Motor neuron (in vitro differentiated cells): Measurements from ENCODE around the gene NOP14. TPM values are rescaled to one million over a fixed set of nuclear protein-coding genes. Genes with fewer than 3 reads are reported as not detected.

ENCODE experiments used
- ATAC-seq, 8 experiments: fragments of 200-7000 bp; cut with Tn5 transposase; replicated peaks in 6 of 8; 2 replicates each; pipeline ENCODE4 v1.8.0; 2021; ENCODE audit warnings: mild to moderate bottlenecking in 8 of 8, moderate library complexity in 8 of 8
- H3K27ac ChIP-seq, 2 donors: fragments of 250-450 bp; sonication (Bioruptor Pico); 2 replicates each; pipeline ENCODE4 v1.9.0; 2021; ENCODE audit warnings: antibody characterized with exemption in 2 of 2, mild to moderate bottlenecking in 2 of 2, moderate library complexity in 1 of 2
- H3K4me1 ChIP-seq, 2 donors: fragments of 250-450 bp; sonication (Bioruptor Pico); replicated peaks in 1 of 2; 2 replicates each; pipeline ENCODE4 v1.6.1; 2021; ENCODE audit warnings: antibody characterized with exemption in 2 of 2, mild to moderate bottlenecking in 2 of 2, moderate library complexity in 1 of 2
- H3K4me3 ChIP-seq, 5 donors: fragments of 250-450 bp; sonication (Bioruptor Pico); 2 replicates each; pipeline ENCODE4 v1.9.0; 2021; ENCODE audit warnings: antibody characterized with exemption in 5 of 5, mild to moderate bottlenecking in 5 of 5, moderate library complexity in 4 of 5
- WGBS, 10 experiments: fragments of 450-650 bp; shearing (Covaris generic); methylation state at CpG; one replicate each; pipeline ENCODE4 v1.0.0; 2022; 5-methylcytosine and 5-hydroxymethylcytosine counted together
- in situ Hi-C, 9 experiments: fragments of 400-800 bp; cut with MboI; loops; one replicate each; pipeline ENCODE4 v1.15.0; 2021; ENCODE audit warnings: low sequenced_read_pairs in 9 of 9, low pct_unique_long_range_greater_than_20kb in 2 of 9; ENCODE audit not compliant: unreplicated experiment in 9 of 9
- total RNA-seq, 8 experiments: library from RNA; unstranded; fragments of 300-600 nt; gene quantifications; 2 replicates each; pipeline versions ENCODE4 v1.2.3 to v1.2.4, GENCODE V29; 2022

The NOP14 gene
- total RNA-seq, 8 experiments from 2014 or later, result 8.6 to 58.0 (median 18.4) TPM

DNA sequence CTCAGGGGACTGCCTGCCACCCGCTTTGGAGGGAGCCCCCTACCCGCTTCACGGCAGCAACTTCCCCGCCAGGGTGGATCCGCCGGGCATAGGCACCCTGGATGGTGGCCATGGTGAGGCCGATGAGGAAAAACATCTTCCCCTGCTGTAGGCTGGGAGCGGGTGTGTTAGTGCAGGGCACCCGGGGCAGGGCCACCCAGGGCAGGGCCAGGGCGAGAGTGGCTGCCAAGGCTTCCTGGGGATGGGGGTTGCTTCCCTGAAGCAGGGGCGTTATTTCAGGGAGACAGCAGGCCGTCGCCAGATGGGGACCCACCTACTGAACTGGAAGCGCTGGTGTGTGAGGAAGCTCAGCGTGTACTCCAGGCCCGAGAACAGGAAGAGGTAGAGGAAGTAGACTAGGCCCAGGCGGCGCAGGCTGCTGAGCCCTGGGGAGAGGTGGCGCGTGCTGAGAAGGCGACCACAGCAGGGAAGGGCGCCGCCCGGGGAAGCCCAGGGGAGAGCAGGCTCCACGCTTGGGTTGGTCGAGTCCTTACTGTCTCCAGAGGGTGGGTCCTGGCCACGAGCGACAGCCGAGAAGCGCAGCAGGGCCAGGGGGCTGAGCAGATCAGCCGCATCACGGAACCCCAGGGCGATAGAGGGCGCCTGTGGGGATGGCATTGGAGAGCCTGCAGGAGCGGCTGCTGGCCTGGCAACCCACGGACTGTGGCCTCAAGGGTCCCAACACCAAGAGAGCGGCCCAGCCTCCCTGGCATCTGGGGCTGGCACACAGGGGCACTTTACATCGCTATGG, 31.5 kb downstream of the NOP14 start:
- in situ Hi-C loops, result loop anchor here in 1 of 9 experiments (25.0 kb wide), 1 partner anchor 169 kb away; the partner anchor contains the start of gene TNIP2
- no peak for ATAC-seq
- no peak overlapping the region for H3K4me3 ChIP-seq
- peaks cover 14 to 16% of the 10 kb centered on the region in 2 donors for H3K4me1 ChIP-seq
- WGBS, 10 experiments, result 60 to 98% (median 85%) methylated on average over 2 to 8 of the region's 38 CpGs; no CpG with 5 or more reads in 5 of the 10 experiments
- no peak overlapping the region for H3K27ac ChIP-seq

DNA sequence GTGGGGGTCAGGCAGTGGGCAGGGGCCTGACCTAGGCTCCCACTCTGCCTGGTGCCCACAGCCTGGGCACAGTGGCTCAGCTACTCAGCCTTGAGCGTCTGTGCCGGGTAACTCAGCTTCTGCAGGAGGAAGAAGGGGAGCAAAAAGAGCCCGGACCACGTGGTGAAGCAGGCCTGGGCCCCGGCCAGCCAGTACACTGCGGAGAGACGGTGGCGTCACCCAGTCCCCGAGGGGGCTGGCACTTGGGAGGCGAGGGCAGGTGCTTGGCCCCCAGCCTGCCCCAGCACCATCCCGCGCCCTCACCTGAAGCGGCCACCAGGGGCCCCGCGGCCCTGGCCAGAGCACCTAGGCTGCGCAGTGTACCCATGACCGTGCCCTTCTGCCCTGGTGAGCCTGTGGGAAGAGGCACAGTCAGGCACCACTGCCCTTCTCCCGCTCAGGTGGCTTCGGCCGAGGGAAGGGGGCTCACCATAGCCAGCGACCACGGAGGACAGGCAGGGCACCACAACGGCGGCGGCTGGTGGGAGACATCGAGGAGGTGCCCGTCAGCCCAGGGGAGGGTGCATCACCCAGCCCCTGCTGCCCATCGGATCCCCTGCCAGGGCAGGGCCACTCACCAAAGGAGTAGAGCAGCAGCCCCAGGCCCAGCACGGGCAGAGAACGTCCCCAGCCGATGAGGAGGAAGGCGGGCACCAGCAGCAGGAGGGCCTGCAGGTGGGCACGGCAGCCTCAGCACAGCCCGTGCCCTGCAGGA, 32.3 kb downstream of the NOP14 start:
- WGBS, 10 experiments, result 75 to 100% (median 86%) methylated on average over 1 to 5 of the region's 34 CpGs; no CpG with 5 or more reads in 6 of the 10 experiments
- H3K27ac ChIP-seq, result no peak overlapping the region
- in situ Hi-C loops, result loop anchor here in 1 of 9 experiments (25.0 kb wide), 1 partner anchor 169 kb away; the partner anchor contains the start of gene TNIP2
- no peak for ATAC-seq
- no peak overlapping the region for H3K4me3 ChIP-seq
- H3K4me1 ChIP-seq, result peaks cover 13 to 14% of the 10 kb centered on the region in 2 donors

DNA sequence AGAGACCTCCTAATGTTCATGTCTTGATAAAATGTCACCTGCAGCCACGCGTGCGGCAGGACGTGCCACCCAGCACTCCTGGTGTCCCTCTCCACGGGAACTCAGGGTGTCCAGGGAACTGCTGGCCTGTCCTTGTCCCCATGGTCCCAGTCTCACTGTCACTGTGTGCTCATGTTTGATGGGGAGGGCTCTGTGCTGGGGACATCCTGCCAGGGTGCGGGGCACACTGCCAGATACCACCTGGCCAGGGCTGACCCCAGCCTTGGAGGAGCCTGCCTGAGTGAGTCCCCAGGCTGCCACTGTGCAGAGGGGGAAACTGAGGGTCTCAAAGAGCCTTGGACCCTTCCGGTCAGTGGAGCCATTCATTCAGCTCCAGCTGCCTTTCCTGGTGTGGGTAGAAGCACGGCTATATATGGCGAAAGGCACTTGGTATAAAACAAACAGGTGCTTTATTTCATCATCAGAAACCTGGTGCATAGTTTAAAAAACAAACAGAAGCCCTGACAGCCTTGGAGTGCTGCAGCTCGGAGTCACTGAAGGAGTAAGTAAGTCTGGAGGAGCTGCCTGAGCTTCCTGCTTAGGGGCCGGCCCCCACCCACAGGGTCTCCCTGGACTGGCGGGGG, 33.0 kb downstream of the NOP14 start:
- in situ Hi-C loops, result loop anchor here in 1 of 9 experiments (25.0 kb wide), 1 partner anchor 168 kb away; the partner anchor contains the start of gene TNIP2
- Histone ChIP-seq H3K4me1 (peaks cover 8% of the 10 kb centered on the region in 2 donors), H3K27ac (no peak overlapping the region), H3K4me3 (no peak overlapping the region)
- ATAC-seq, result no peak
- WGBS, 10 experiments, result 67 to 100% (median 86%) methylated on average over 1 to 4 of the region's 12 CpGs; no CpG with 5 or more reads in 6 of the 10 experiments

DNA sequence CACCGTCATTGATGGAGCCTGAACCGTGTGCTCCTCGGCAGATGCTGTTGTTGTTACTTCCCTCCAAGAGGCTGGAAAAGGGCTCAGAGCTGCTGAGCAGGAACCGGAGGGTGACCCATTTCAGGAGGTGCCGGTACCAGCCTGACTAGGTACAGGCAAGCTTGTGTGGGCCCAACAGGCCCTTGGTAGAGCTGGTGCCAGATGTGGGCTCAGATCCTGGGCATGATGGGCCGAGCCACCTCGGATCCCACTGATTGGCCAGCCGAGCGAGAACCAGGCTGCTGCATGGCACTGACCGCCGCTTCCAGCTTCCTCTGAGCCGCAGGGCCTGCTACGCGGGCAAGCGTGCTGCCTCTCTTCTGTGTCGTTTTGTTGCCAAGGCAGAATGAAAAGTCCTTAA, 33.7 kb downstream of the NOP14 start:
- Histone ChIP-seq H3K4me3 (no peak overlapping the region), H3K4me1 (peaks cover 8% of the 10 kb centered on the region in 2 donors), H3K27ac (no peak overlapping the region)
- in situ Hi-C loops, result loop anchor here in 1 of 9 experiments (25.0 kb wide), 1 partner anchor 167 kb away; the partner anchor contains the start of gene TNIP2
- WGBS, 10 experiments, result 77 to 94% (median 82%) methylated on average over 1 to 12 of the region's 16 CpGs; no CpG with 5 or more reads in 3 of the 10 experiments
- no peak for ATAC-seq

DNA sequence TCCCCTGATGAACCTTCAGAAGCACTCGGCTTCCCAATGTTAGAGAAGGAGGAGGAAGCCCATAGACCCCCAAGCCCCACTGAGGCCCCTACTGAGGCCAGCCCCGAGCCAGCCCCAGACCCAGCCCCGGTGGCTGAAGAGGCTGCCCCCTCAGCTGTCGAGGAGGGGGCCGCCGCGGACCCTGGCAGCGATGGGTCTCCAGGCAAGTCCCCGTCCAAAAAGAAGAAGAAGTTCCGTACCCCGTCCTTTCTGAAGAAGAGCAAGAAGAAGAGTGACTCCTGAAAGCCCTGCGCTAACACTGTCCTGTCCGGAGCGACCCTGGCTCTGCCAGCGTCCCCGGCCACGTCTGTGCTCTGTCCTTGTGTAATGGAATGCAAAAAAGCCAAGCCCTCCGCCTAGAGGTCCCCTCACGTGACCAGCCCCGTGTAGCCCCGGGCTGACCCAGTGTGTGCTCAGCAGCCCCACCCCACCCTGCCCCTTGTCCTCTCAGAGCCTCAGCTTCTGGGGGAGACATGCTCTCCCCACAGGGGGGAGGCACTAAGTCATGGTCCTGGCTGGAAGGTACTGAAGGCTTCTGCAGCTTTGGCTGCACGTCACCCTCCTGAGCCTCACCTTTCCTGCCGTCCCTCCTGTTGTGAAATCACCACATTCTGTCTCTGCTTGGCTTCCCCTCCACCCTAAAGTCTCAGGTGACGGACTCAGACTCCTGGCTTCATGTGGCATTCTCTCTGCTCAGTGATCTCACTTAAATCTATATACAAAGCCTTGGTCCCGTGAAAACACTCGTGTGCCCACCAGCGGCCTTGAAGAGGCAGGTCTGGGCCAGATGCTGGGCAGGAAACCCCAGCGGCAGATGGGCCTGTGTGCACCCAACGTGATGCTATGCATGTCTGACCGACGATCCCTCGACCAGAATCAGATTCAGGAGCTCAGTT, 34.7 kb downstream of the NOP14 start:
- WGBS, 10 experiments, result 78 to 100% (median 91%) methylated on average over 1 to 8 of the region's 32 CpGs; no CpG with 5 or more reads in 1 of the 10 experiments
- in situ Hi-C loops, result loop anchor here in 1 of 9 experiments (25.0 kb wide), 1 partner anchor 166 kb away; the partner anchor contains the start of gene TNIP2
- H3K4me1 ChIP-seq, result peaks cover 6 to 7% of the 10 kb centered on the region in 2 donors
- peak in 5 of 8 experiments; percentile 20 to 47 (median 23) for ATAC-seq
- H3K4me3 ChIP-seq, result no peak overlapping the region
- no peak overlapping the region for H3K27ac ChIP-seq

DNA sequence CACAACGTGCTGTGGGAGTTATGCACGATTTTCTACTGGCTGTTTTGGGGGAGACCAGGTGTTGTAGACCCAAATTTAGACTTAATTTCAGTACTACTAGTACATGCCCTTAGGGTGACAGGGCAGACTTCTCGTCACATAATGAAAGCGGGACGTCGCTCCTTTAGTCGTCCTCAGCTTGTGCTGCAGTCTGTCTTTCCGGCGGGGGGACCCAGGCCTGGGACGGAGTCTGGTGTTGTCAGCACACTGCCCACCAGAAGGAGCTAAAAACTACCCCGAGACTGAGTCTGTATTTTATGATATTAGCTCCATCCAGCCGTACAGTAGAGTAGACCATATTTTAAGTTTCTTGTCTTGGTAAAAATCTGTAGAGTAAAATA, 35.5 kb downstream of the NOP14 start:
- in situ Hi-C loops, result loop anchor here in 1 of 9 experiments (25.0 kb wide), 1 partner anchor 165 kb away; the partner anchor contains the start of gene TNIP2
- H3K4me3 ChIP-seq, result no peak overlapping the region
- ATAC-seq, result no peak
- WGBS, 10 experiments, result 90 to 100% (median 98%) methylated on average over 1 to 10 of the region's 12 CpGs; no CpG with 5 or more reads in 3 of the 10 experiments
- no peak overlapping the region for H3K27ac ChIP-seq
- H3K4me1 ChIP-seq, result peaks cover 0 to 3% of the 10 kb centered on the region in 2 donors

DNA sequence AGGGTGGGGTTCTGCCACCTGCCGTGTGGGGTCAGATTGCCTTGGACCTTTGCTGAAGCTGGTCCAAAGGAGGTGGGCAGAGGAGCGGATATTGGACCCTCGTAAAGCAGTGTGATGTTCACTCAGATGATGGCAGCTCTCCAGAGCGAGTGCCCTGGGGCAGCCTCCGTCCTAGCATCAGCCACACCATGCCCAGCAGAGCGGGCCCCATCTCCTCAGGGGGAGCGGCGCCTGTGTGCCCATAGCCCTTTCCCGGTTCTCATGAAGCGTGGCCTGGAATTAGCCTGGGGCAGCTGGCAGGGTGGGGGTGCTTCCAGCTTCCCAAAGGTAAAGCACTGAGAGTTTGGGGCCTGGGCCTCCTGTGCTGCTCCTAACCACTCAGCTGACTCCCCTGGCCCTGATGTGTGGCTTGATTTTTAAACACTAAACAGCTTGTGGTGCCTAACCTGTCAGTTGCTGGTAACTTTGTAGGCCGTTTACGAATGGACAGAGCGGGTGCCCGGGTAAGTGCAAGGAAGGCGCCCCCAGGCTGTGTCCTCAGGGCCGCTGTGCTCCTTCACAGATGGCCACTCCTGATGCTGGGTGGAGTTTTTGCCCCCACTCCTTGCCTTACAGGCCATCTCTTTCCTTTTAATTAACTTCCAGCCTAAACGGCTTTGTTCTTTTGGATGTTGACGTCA, 36.0 kb downstream of the NOP14 start:
- Histone ChIP-seq H3K4me3 (no peak overlapping the region), H3K4me1 (peaks cover 0 to 9% of the 10 kb centered on the region in 2 donors), H3K27ac (no peak overlapping the region)
- no peak for ATAC-seq
- 91 to 100% (median 100%) methylated on average over 1 to 8 of the region's 18 CpGs; no CpG with 5 or more reads in 3 of the 10 experiments for WGBS, 10 experiments
- in situ Hi-C loops, result loop anchor here in 1 of 9 experiments (25.0 kb wide), 1 partner anchor 165 kb away; the partner anchor contains the start of gene TNIP2

DNA sequence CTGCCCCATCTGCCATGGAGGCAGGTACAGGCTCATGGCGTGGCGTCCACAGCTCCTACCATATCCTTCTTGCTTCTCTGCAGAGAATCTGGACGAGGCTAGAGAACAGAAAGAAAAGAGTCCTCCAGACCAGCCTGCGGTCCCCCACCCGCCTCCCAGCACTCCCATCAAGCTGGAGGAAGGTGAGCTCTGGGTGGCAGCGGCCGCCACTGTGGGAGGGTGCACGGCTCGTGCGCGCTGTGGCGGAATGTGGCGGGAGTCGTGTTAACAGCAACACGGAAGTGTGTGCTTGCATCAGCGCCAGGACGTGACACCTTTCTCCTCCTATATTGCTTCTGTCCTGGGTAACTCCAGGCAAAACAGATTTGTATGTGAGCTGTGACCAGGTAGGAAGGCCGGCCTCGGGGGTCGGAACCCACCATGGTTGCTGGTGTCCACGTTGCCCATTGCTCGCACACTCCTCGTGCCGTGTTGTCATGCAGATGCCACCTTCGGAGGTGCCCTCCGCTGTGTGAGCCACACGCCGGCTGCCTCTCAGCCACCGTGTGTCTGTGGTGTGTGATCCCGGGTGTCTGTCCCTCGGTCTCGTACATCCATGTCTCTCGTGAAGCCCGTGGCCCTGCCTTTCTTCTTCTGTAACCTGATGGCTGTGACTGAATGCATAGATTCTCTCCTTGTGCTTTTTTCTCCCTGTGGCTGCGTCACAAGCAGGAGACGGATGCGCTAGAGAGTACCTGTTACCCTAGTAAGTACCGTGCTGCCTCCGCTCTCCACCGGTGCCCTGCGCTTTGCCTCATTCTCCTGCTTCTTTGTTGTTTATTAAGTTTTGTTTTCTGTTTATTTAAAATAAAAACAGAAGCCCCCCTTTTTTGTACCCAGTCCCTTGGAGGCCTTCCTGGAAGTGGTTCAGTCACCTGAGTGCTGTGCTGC, 37.0 kb downstream of the NOP14 start:
- 88 to 100% (median 90%) methylated on average over 2 to 18 of the region's 41 CpGs; no CpG with 5 or more reads in 6 of the 10 experiments for WGBS, 10 experiments
- Histone ChIP-seq H3K4me3 (no peak overlapping the region), H3K27ac (no peak overlapping the region), H3K4me1 (peaks cover 0 to 9% of the 10 kb centered on the region in 2 donors)
- ATAC-seq, result no peak
- in situ Hi-C loops, result loop anchor here in 1 of 9 experiments (25.0 kb wide), 1 partner anchor 164 kb away; the partner anchor contains the start of gene TNIP2

DNA sequence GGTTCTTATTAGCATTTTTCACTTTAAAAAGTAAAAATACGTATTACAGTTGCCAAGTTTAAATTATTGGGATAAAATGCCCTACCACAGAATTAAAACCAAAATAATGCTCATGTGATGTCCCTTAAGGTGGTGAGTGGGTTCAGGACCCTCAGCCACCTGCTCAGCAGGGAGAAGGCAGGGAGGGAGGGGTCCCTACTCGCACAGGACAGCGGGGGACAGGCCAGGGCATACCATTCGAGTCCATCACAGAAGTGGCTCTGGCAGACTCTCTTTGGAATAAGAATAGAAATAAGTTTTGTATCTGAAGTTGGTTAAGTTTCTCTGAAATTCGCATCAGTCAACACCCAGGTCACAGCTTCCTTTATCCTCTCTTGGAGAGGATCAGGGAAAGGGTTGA, 37.7 kb downstream of the NOP14 start:
- in situ Hi-C loops, result loop anchor here in 1 of 9 experiments (25.0 kb wide), 1 partner anchor 163 kb away; the partner anchor contains the start of gene TNIP2
- no peak overlapping the region for H3K4me3 ChIP-seq
- H3K4me1 ChIP-seq, result peaks cover 0 to 9% of the 10 kb centered on the region in 2 donors
- WGBS, 10 experiments, result 40 to 100% (median 93%) methylated on average over 1 to 3 of the region's 5 CpGs; no CpG with 5 or more reads in 3 of the 10 experiments
- no peak overlapping the region for H3K27ac ChIP-seq
- ATAC-seq, result no peak

DNA sequence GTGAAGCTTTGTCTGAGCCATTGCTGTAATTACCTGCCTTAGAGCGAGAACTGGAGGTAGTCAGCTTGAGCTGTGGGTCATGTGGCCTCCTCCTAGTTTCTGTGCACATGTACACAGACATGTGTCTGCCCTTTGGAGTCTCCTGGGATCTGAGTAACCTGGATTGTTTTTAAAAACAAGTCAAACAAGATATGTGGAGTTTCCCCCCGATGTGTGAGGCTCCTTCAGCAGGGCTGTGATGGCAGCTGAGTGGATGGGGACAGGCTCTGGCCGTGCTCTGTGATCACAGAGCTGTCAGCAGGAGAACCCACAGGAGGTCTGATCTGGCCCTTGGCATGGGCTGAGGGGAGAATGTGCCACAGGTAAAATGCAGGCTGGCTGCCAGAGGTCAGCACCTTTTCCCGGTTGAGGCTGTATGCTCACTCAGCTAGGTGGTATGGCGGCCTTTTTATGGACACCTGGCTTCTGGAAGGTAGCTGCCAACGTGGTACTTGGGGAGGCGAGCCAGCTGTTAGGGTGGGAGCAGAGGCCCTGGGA, 38.4 kb downstream of the NOP14 start:
- no peak overlapping the region for H3K4me3 ChIP-seq
- H3K27ac ChIP-seq, result no peak overlapping the region
- in situ Hi-C loops, result loop anchor here in 1 of 9 experiments (25.0 kb wide), 1 partner anchor 163 kb away; the partner anchor contains the start of gene TNIP2
- 82 to 100% (median 98%) methylated on average over 1 to 6 of the region's 7 CpGs; no CpG with 5 or more reads in 4 of the 10 experiments for WGBS, 10 experiments
- ATAC-seq, result peak in 1 of 8 experiments; percentile 28
- peaks cover 0 to 9% of the 10 kb centered on the region in 2 donors for H3K4me1 ChIP-seq
